MM.1S (cell line): ENCODE measurements around the gene SYT1.
A peak's percentile ranks its signal among the peaks of the same experiment; 100 is the strongest.

Experiments
- DNase-seq: peaks from one replicate; pipeline ENCODE4 v3.0.0-alpha.2; 2015
- H2AFZ ChIP-seq: fragments of 300-600 bp; sonication (generic); 2 replicates; pipeline ENCODE4 v1.6.0; 2016; ENCODE audit warnings: antibody characterized with exemption, low read length
- H3F3A ChIP-seq: fragments of 300-600 bp; sonication (generic); 2 replicates; pipeline ENCODE4 v1.6.1; 2016; ENCODE audit warnings: mild to moderate bottlenecking, antibody characterized with exemption, low read length, moderate library complexity, mixed read lengths; ENCODE audit not compliant: insufficient read depth
- H3K27ac ChIP-seq: fragments of 300-600 bp; sonication (generic); 2 replicates; pipeline ENCODE4 v1.5.1; 2016; ENCODE audit warnings: mild to moderate bottlenecking, low read length
- H3K27me3 ChIP-seq: fragments of 300-600 bp; sonication (generic); replicated peaks from 2 replicates; pipeline ENCODE4 v1.6.0; 2016; ENCODE audit warnings: low read length; ENCODE audit not compliant: insufficient read depth
- H3K36me3 ChIP-seq: fragments of 300-600 bp; sonication (generic); replicated peaks from 2 replicates; pipeline ENCODE4 v1.6.1; 2016; ENCODE audit warnings: mild to moderate bottlenecking, low read length, mixed read lengths; ENCODE audit not compliant: insufficient read depth
- H3K4me1 ChIP-seq: fragments of 300-600 bp; sonication (generic); 2 replicates; pipeline ENCODE4 v1.6.1; 2016; ENCODE audit warnings: low read length, mixed read lengths
- H3K4me2 ChIP-seq: fragments of 300-600 bp; sonication (generic); 2 replicates; pipeline ENCODE4 v1.6.0; 2016; ENCODE audit warnings: low read depth, low read length
- H3K4me3 ChIP-seq: fragments of 300-600 bp; sonication (generic); 2 replicates; pipeline ENCODE4 v1.5.1; 2016; ENCODE audit warnings: low read length, mixed read lengths
- H3K79me2 ChIP-seq: fragments of 300-600 bp; sonication (generic); 2 replicates; pipeline ENCODE4 v1.6.1; 2016; ENCODE audit warnings: mixed run types, low read length, mixed read lengths
- H3K9ac ChIP-seq: fragments of 300-600 bp; sonication (generic); 2 replicates; pipeline ENCODE4 v1.6.1; 2016; ENCODE audit warnings: low read length, mixed read lengths
- H3K9me2 ChIP-seq: fragments of 300-600 bp; sonication (generic); replicated peaks from 2 replicates; pipeline ENCODE4 v1.6.1; 2016; ENCODE audit warnings: mild to moderate bottlenecking, low read length, mixed read lengths; ENCODE audit not compliant: insufficient read depth
- H3K9me3 ChIP-seq: fragments of 300-600 bp; sonication (generic); replicated peaks from 2 replicates; pipeline ENCODE4 v1.6.1; 2016; ENCODE audit warnings: mild to moderate bottlenecking, low read length, mixed read lengths; ENCODE audit not compliant: insufficient read depth
- H4K20me1 ChIP-seq: fragments of 300-600 bp; sonication (generic); 2 replicates; pipeline ENCODE4 v1.6.1; 2016; ENCODE audit warnings: mild to moderate bottlenecking, low read length, moderate library complexity, mixed read lengths; ENCODE audit not compliant: insufficient read depth
- CTCF ChIP-seq: fragments of 300-600 bp; sonication (generic); IDR thresholded peaks from 2 replicates; pipeline ENCODE4 v1.5.1; 2016; ENCODE audit warnings: antibody characterized with exemption, low read length, mixed read lengths
- EZH2 ChIP-seq: fragments of 300-600 bp; sonication (generic); optimal IDR thresholded peaks from 2 replicates; pipeline ENCODE3; 2017; ENCODE audit warnings: low read depth, mild to moderate bottlenecking, antibody characterized with exemption, low read length, mixed read lengths
- EZH2phosphoT487 ChIP-seq: fragments of 300-600 bp; sonication (generic); IDR thresholded peaks from 2 replicates; pipeline ENCODE4 v1.6.1; 2018; ENCODE audit warnings: antibody characterized with exemption, low read length

The SYT1 gene

GRCh38 chr12:79121486-79121885, 256.9 kb downstream of the SYT1 start:
- TF ChIP-seq EZH2 (no peak), EZH2phosphoT487 (no peak), CTCF (peak; percentile 42)
- no peaks in the 10 kb centered on the region for H3K79me2 ChIP-seq
- H3K9ac ChIP-seq: no peak overlapping the region
- no peak overlapping the region for H3K4me2 ChIP-seq
- H2AFZ ChIP-seq: no peak overlapping the region
- no peaks in the 10 kb centered on the region for H3K9me3 ChIP-seq
- no peaks in the 10 kb centered on the region for H3K4me1 ChIP-seq
- H3F3A ChIP-seq: no peaks in the 10 kb centered on the region
- H3K27ac ChIP-seq: no peak overlapping the region
- H3K27me3 ChIP-seq: no peaks in the 10 kb centered on the region
- no peak for DNase-seq
- no peak overlapping the region for H3K4me3 ChIP-seq
- H3K9me2 ChIP-seq: no peaks in the 10 kb centered on the region
- H4K20me1 ChIP-seq: no peaks in the 10 kb centered on the region
- no peaks in the 10 kb centered on the region for H3K36me3 ChIP-seq

GRCh38 chr12:79124385-79124784, 259.8 kb downstream of the SYT1 start:
- no peaks in the 10 kb centered on the region for H3K9me2 ChIP-seq
- no peak overlapping the region for H3K27ac ChIP-seq
- no peak overlapping the region for H2AFZ ChIP-seq
- no peaks in the 10 kb centered on the region for H3K36me3 ChIP-seq
- H3K79me2 ChIP-seq: no peaks in the 10 kb centered on the region
- H3K27me3 ChIP-seq: no peaks in the 10 kb centered on the region
- no peaks in the 10 kb centered on the region for H3K9me3 ChIP-seq
- H3K9ac ChIP-seq: no peak overlapping the region
- H3K4me3 ChIP-seq: no peak overlapping the region
- H3F3A ChIP-seq: no peaks in the 10 kb centered on the region
- H3K4me1 ChIP-seq: no peaks in the 10 kb centered on the region
- H3K4me2 ChIP-seq: no peak overlapping the region
- no peaks in the 10 kb centered on the region for H4K20me1 ChIP-seq
- no peak for DNase-seq
- TF ChIP-seq EZH2phosphoT487: no peak
- TF ChIP-seq CTCF: no peak
- TF ChIP-seq EZH2: no peak

- no peaks in the 10 kb centered on the region for H4K20me1 ChIP-seq
- H3F3A ChIP-seq: no peaks in the 10 kb centered on the region
- H3K9me2 ChIP-seq: no peaks in the 10 kb centered on the region
- H2AFZ ChIP-seq: no peak overlapping the region
- no peak overlapping the region for H3K4me3 ChIP-seq
- H3K4me2 ChIP-seq: no peak overlapping the region
- H3K9me3 ChIP-seq: no peaks in the 10 kb centered on the region
- H3K4me1 ChIP-seq: no peaks in the 10 kb centered on the region
- TF ChIP-seq EZH2phosphoT487 (no peak), CTCF (no peak), EZH2 (no peak)
- no peak overlapping the region for H3K27ac ChIP-seq
- H3K9ac ChIP-seq: no peak overlapping the region
- H3K79me2 ChIP-seq: no peaks in the 10 kb centered on the region
- no peak for DNase-seq
- no peaks in the 10 kb centered on the region for H3K36me3 ChIP-seq
- H3K27me3 ChIP-seq: no peaks in the 10 kb centered on the region
Observed at GRCh38 chr12:79125358-79125757, 260.8 kb downstream of the SYT1 start.
